Endothelial cell of umbilical vein (primary cell): ENCODE data around the gene CCDC146. TPM values are rescaled to one million over a fixed set of nuclear protein-coding genes. Genes with fewer than 3 reads are reported as not detected.

Experiments
- BruUV-seq: library from RNA; stranded (reverse); fragments of 400-500 nt; replicated peaks from 2 replicates; lab custom pipeline; 2021; lab: Mats Ljungman, UMichigan
- CTCF ChIA-PET: fragments of 300-600, 350-600 bp; sonication (Branson Sonifier 250); formaldehyde crosslinking; loops from one replicate; lab custom pipeline; 2021; ENCODE audit warnings: antibody characterized with exemption, inconsistent platforms; lab: Charles Lee
- POLR2A ChIA-PET: fragments of 300-600, 350-600 bp; sonication (Branson Sonifier 250); formaldehyde crosslinking; loops from one replicate; lab custom pipeline; 2021; ENCODE audit warnings: antibody characterized with exemption, inconsistent platforms; lab: Charles Lee
- DNase-seq: peaks from one replicate; pipeline ENCODE4 v3.0.0-alpha.2; 2011; ENCODE audit warnings: low read depth, low spot score
- FAIRE-seq: peaks from 2 replicates; lab custom pipeline; 2011; peaks lifted over from hg19 to GRCh38; lab: Jason Lieb, UNC
- H2AFZ ChIP-seq: 2 replicates; pipeline ENCODE4 v1.6.0; 2012; ENCODE audit warnings: low read depth, low read length, control low read depth, inconsistent platforms
- H3K27ac ChIP-seq: 2 replicates; pipeline ENCODE4 v1.5.1; 2011; ENCODE audit warnings: low read depth, mild to moderate bottlenecking, control low read depth, low read length, moderate library complexity; ENCODE audit not compliant: insufficient read depth
- H3K27me3 ChIP-seq, 2 experiments: 2 replicates each; pipeline versions ENCODE4 v1.6.0 to v1.6.1; 2011; ENCODE audit warnings: low read length in 2 of 2, mixed read lengths in 1 of 2; ENCODE audit not compliant: control insufficient read depth in 2 of 2, insufficient read depth in 2 of 2
- H3K36me3 ChIP-seq, 2 experiments: 2 replicates in 1 of 2; 3 replicates in 1 of 2; pipeline ENCODE4 v1.5.1; 2011; ENCODE audit warnings: low read length in 2 of 2, mild to moderate bottlenecking in 1 of 2, moderate library complexity in 1 of 2; ENCODE audit not compliant: control insufficient read depth in 2 of 2, insufficient read depth in 2 of 2; ENCODE audit errors: extremely low read depth in 1 of 2
- H3K4me1 ChIP-seq: 3 replicates; pipeline ENCODE4 v1.5.1; 2011; ENCODE audit warnings: mild to moderate bottlenecking, low read length; ENCODE audit not compliant: control insufficient read depth, insufficient read depth; ENCODE audit errors: extremely low read depth
- H3K4me2 ChIP-seq: 2 replicates; pipeline ENCODE4 v1.6.1; 2011; ENCODE audit warnings: low read length, control low read depth, mixed read lengths; ENCODE audit not compliant: insufficient read depth
- H3K4me3 ChIP-seq, 3 experiments: fragments of 200-600 bp in 1 of 3; sonication (generic), shearing (Covaris generic) in 1 of 3; replicated peaks in 1 of 3; 2 replicates each; pipeline ENCODE4 v1.5.1; 2011 to 2016; ENCODE audit warnings: control low read depth in 3 of 3, low read length in 3 of 3, mild to moderate bottlenecking in 2 of 3, inconsistent platforms in 1 of 3, low read depth in 1 of 3, moderate library complexity in 1 of 3; ENCODE audit not compliant: insufficient read depth in 1 of 3
- H3K79me2 ChIP-seq: 2 replicates; pipeline ENCODE4 v1.6.0; 2012; ENCODE audit warnings: low read length, inconsistent platforms; ENCODE audit not compliant: control insufficient read depth, insufficient read depth
- H3K9ac ChIP-seq: replicated peaks from 2 replicates; pipeline ENCODE3; 2011; ENCODE audit warnings: low read length, control low read depth; ENCODE audit not compliant: insufficient read depth; ENCODE audit errors: extremely low read depth
- H3K9me1 ChIP-seq: replicated peaks from 3 replicates; pipeline ENCODE4 v1.6.0; 2011; ENCODE audit warnings: mild to moderate bottlenecking, low read length; ENCODE audit not compliant: control insufficient read depth, insufficient read depth; ENCODE audit errors: extremely low read depth
- H3K9me3 ChIP-seq: replicated peaks from 2 replicates; pipeline ENCODE4 v1.5.1; 2012; ENCODE audit warnings: low read length, inconsistent platforms; ENCODE audit not compliant: control insufficient read depth, insufficient read depth
- H4K20me1 ChIP-seq: replicated peaks from 2 replicates; pipeline ENCODE3; 2011; ENCODE audit warnings: mild to moderate bottlenecking, low read length; ENCODE audit not compliant: control insufficient read depth, insufficient read depth; ENCODE audit errors: extremely low read depth
- CTCF ChIP-seq, 2 donors: IDR thresholded peaks; 1 replicate in 1 of 2; 2 replicates in 1 of 2; pipeline ENCODE4 v1.5.1; 2011; ENCODE audit warnings: low read length in 2 of 2, mild to moderate bottlenecking in 2 of 2, moderate library complexity in 2 of 2, control low read depth in 1 of 2, inconsistent platforms in 1 of 2, low read depth in 1 of 2; ENCODE audit not compliant: insufficient read depth in 1 of 2; ENCODE audit errors: extremely low read depth in 1 of 2
- EZH2 ChIP-seq: IDR thresholded peaks from 2 replicates; pipeline ENCODE4 v1.6.1; 2012; ENCODE audit warnings: borderline replicate concordance, low read depth, mild to moderate bottlenecking, moderate library complexity, low read length, inconsistent platforms; ENCODE audit not compliant: severe bottlenecking
- FOS ChIP-seq: IDR thresholded peaks from 2 replicates; pipeline ENCODE4 v1.6.1; 2011; ENCODE audit warnings: mild to moderate bottlenecking, low read length, moderate library complexity, borderline replicate concordance; ENCODE audit not compliant: insufficient read depth
- JUN ChIP-seq: IDR thresholded peaks from 2 replicates; pipeline ENCODE4 v1.6.1; 2011; ENCODE audit warnings: borderline replicate concordance, low read depth; ENCODE audit not compliant: insufficient read length, insufficient read depth
- MAX ChIP-seq: IDR thresholded peaks from 2 replicates; pipeline ENCODE4 v1.6.1; 2011; ENCODE audit not compliant: insufficient read depth, insufficient read length
- MYC ChIP-seq: IDR thresholded peaks from one replicate; pipeline ENCODE4 v1.6.1; 2011; ENCODE audit warnings: mild to moderate bottlenecking, low read depth, low read length
- POLR2A ChIP-seq: IDR thresholded peaks from 2 replicates; pipeline ENCODE4 v1.6.1; 2012; ENCODE audit warnings: low read depth, mild to moderate bottlenecking, control low read depth, low read length
- POLR2AphosphoS5 ChIP-seq: IDR thresholded peaks from 2 replicates; pipeline ENCODE4 v1.6.1; 2012; ENCODE audit warnings: low read depth, mild to moderate bottlenecking, control low read depth, low read length, moderate library complexity; ENCODE audit not compliant: insufficient read depth
- dilution Hi-C: fragments of 300-500 bp; cut with MboI; formaldehyde crosslinking; loops from one replicate; pipeline ENCODE4 v1.15.0; 2019; ENCODE audit warnings: low sequenced_read_pairs; ENCODE audit not compliant: extremely low pct_ligation_motif_present
- intact Hi-C: fragments of 100-400 bp; cut with micrococcal nuclease; formaldehyde crosslinking; loops from one replicate; pipeline ENCODE4 v1.10.0; 2022
- polyA plus RNA-seq, 4 experiments: library from polyadenylated mRNA; depleted of rRNA in 3 of 4; stranded (reverse) in 3 of 4; unstranded in 1 of 4; fragments of >200 nt; gene quantifications; 2 replicates each; pipeline versions ENCODE4 v1.2.1 to v1.2.3, GENCODE V29; 2011 to 2012; ENCODE audit warnings: missing spikeins in 1 of 4
- total RNA-seq: library from RNA; stranded (reverse); gene quantifications from 2 replicates; pipeline ENCODE4 v1.2.3, GENCODE V29; 2021

CCDC146 gene
- total and polyA plus RNA-seq, 2 donors (not counting 3 experiments of a cell fraction or from before 2014, with no cell fraction given) = 0.65 to 2.2 TPM

- peak overlapping the region; percentile 1 for H3K27ac ChIP-seq
- H3K9ac ChIP-seq = no peak overlapping the region
- H3K9me3 ChIP-seq = no peaks in the 10 kb centered on the region
- no peaks in the 10 kb centered on the region for H3K79me2 ChIP-seq
- no peaks in the 10 kb centered on the region for H3K9me1 ChIP-seq
- peak overlapping the region; percentile 31 for H3K4me2 ChIP-seq
- dilution Hi-C loops = no loop called here
- CTCF ChIA-PET = interaction anchor here (1.0 to 1.4 kb wide), 3 partner anchors 8 to 43 kb away, joined by 3 to 6 read pairs (median 3); no protein-coding TSS in a partner anchor
- H4K20me1 ChIP-seq = no peaks in the 10 kb centered on the region
- FAIRE-seq (peak; percentile 73), DNase-seq (peak; percentile 81)
- H3K36me3 ChIP-seq = no peaks in the 10 kb centered on the region
- intact Hi-C loops = loop anchor here (2.0 kb wide), 1 partner anchor 42 kb away; no protein-coding TSS in a partner anchor
- POLR2A ChIA-PET = no interaction called here
- TF ChIP-seq MAX (no peak), JUN (peak; percentile 4), FOS (peak; percentile 9), POLR2AphosphoS5 (peak; percentile 18)
- peaks cover 18% of the 10 kb centered on the region for H3K4me1 ChIP-seq
- H3K27me3 ChIP-seq = no peaks in the 10 kb centered on the region
- BruUV-seq = no TSS peak
- no peak overlapping the region for H3K4me3 ChIP-seq
- H2AFZ ChIP-seq = peak overlapping the region; percentile 47
These were observed 166.4 kb downstream of the CCDC146 start for GRCh38 chr7:77288676-77289320.

- intact Hi-C loops = loop anchor here (2.0 kb wide), 1 partner anchor 41 kb away; no protein-coding TSS in a partner anchor
- H3K4me3 ChIP-seq = no peak overlapping the region
- no peaks in the 10 kb centered on the region for H3K36me3 ChIP-seq
- no peaks in the 10 kb centered on the region for H3K79me2 ChIP-seq
- ChIA-PET CTCF (interaction anchor here (1.0 to 1.4 kb wide), 3 partner anchors 9 to 43 kb away, joined by 3 to 6 read pairs (median 3); no protein-coding TSS in a partner anchor), POLR2A (no interaction called here)
- H2AFZ ChIP-seq = peak overlapping the region; percentile 47
- H3K9me3 ChIP-seq = no peaks in the 10 kb centered on the region
- H4K20me1 ChIP-seq = no peaks in the 10 kb centered on the region
- BruUV-seq = no TSS peak
- dilution Hi-C loops = no loop called here
- H3K9ac ChIP-seq = no peak overlapping the region
- TF ChIP-seq MYC (no peak), CTCF (IDR thresholded peaks at IDR 0.05; ENCODE audit: extremely low read depth in 1 of 2, insufficient read depth in 1 of 2, low read depth in 1 of 2, low read length in 2 of 2) (no peak), EZH2 (no peak), POLR2AphosphoS5 (peak; percentile 1), JUN (no peak), POLR2A (no peak)
- DNase-seq (no peak), FAIRE-seq (no peak)
- peak overlapping the region; percentile 1 for H3K27ac ChIP-seq
- H3K9me1 ChIP-seq = no peaks in the 10 kb centered on the region
- no peaks in the 10 kb centered on the region for H3K27me3 ChIP-seq
- H3K4me1 ChIP-seq = peaks cover 18% of the 10 kb centered on the region
- peak overlapping the region; percentile 31 for H3K4me2 ChIP-seq
These were observed 167.0 kb downstream of the CCDC146 start for GRCh38 chr7:77289387-77289786.
